ENCODE data around the gene MEF2D. TPM values are rescaled to one million over a fixed set of nuclear protein-coding genes. Genes with fewer than 3 reads are reported as not detected.

Gene MEF2D
- total RNA-seq, 1 donor from 2014 or later: 26.6 TPM

DNA sequence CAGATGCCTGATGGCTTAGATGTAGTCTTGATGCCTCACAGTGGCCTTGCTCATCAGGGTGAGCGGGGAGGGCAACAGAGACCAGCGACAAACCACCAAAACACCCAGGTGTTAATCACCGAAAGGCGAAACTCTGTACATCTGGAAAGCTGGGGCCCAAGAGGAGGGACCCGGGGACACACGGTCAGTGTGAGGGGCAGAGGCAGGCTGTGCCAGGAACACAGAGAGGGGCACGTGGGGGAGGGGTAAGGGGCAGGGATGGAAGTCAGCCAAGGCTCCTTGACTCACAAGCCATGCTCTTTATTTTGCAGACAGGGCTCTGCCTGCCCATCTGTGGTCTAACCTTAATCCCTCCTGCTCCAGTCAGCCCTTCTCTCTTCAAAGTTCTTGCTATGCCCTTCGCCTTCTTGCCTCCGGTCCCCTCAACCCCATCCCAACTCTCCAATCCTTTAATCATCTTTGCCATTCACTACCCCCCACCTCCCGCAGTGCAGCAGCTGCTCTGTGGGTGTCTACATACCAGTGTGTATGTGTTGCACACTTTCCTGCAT, 4.3 kb downstream of the MEF2D start:
- Mint-ChIP-seq H3K4me3 (ENCODE audit: low read depth) (peak overlapping the region; percentile 25), H3K36me3 (ENCODE audit: insufficient read depth) (no peaks in the 10 kb centered on the region), H3K4me1 (ENCODE audit: low read depth) (peaks cover 35% of the 10 kb centered on the region), H3K27ac (peak overlapping the region; percentile 72), H3K9me3 (ENCODE audit: low read depth) (no peaks in the 10 kb centered on the region), H3K27me3 (no peaks in the 10 kb centered on the region)
- DNase-seq (ENCODE audit: low spot score, unreplicated experiment): no peak
- TF ChIP-seq, protein P1, sequence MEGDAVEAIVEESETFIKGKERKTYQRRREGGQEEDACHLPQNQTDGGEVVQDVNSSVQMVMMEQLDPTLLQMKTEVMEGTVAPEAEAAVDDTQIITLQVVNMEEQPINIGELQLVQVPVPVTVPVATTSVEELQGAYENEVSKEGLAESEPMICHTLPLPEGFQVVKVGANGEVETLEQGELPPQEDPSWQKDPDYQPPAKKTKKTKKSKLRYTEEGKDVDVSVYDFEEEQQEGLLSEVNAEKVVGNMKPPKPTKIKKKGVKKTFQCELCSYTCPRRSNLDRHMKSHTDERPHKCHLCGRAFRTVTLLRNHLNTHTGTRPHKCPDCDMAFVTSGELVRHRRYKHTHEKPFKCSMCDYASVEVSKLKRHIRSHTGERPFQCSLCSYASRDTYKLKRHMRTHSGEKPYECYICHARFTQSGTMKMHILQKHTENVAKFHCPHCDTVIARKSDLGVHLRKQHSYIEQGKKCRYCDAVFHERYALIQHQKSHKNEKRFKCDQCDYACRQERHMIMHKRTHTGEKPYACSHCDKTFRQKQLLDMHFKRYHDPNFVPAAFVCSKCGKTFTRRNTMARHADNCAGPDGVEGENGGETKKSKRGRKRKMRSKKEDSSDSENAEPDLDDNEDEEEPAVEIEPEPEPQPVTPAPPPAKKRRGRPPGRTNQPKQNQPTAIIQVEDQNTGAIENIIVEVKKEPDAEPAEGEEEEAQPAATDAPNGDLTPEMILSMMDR (IDR thresholded peaks at IDR 0.05; ENCODE audit: unreplicated experiment): no peak

DNA sequence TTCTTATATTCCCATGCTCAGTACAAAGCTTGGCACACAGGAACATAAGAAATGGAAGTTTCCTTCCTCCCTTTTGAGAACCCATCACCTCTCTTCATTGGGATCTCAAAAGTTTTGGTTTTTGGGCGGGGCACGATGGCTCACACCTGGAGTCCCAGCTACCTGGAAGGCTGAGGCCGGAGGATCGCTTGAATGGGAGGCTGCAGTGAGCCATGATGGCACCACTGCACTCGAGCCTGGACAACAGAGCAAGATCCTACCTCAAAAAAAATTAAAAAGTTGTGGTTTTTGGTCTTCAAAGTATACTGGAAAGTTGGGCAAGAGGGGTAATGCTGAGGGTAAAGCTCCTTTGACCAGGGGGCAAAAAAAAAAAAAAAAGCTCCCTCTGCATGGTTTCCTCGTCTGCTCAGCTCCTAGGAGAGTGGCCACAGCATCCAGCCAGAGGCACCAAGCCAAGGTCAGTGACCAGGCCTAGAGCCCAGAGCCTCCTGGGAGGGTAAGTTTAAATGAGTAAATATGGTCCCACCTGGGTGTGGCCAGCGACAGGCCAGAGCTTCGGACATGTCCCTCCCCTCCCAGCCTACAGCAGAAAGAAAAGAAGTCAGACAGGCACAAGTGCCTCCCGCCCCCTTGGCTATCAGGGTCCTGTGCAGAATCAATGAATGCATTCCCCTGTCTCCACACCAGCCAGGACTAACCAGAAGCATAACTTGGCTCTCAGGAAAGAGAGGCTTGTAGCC, 5.0 kb downstream of the MEF2D start:
- H3K9me3 Mint-ChIP-seq (ENCODE audit: low read depth): no peaks in the 10 kb centered on the region
- peak overlapping the region; percentile 72 for H3K27ac Mint-ChIP-seq
- TF ChIP-seq, protein P1 (IDR thresholded peaks at IDR 0.05; ENCODE audit: unreplicated experiment): no peak
- H3K27me3 Mint-ChIP-seq: no peaks in the 10 kb centered on the region
- H3K4me1 Mint-ChIP-seq (ENCODE audit: low read depth): peaks cover 38% of the 10 kb centered on the region
- no peak for DNase-seq (ENCODE audit: low spot score, unreplicated experiment)
- no peaks in the 10 kb centered on the region for H3K36me3 Mint-ChIP-seq (ENCODE audit: insufficient read depth)
- H3K4me3 Mint-ChIP-seq (ENCODE audit: low read depth): peak overlapping the region; percentile 55

DNA sequence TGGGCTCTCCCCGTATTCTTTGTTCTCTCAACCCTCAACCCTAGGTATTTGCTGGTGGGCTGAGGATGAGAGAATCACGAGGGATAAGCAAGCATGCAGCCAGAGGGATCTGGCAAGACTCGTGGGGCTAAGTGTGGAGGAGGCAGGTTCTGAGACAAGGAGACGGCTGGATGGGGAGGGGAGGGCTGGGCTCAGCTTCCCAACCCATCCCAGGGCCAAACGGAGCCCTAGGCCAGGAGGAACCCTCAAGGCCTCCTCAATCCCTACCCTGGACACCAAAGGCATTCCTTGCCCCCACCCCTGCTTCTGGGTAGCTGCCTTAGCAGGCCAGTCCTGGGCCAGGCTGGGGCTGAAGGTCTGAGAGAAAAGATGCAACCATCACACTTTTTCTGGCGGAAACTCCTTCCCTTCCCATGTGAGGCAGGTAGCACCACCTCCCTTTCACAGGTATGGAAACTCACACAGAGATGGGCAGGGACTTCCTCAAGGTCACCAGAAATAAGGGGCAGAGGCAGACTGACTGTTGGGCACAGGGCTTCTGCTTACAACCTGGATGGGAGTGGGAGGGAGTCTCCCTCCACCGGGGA, 6.2 kb downstream of the MEF2D start:
- peaks cover 47% of the 10 kb centered on the region for H3K4me1 Mint-ChIP-seq (ENCODE audit: low read depth)
- TF ChIP-seq, protein P1 (IDR thresholded peaks at IDR 0.05; ENCODE audit: unreplicated experiment): no peak
- no peak overlapping the region for H3K27ac Mint-ChIP-seq
- H3K9me3 Mint-ChIP-seq (ENCODE audit: low read depth): no peaks in the 10 kb centered on the region
- H3K27me3 Mint-ChIP-seq: no peaks in the 10 kb centered on the region
- DNase-seq (ENCODE audit: low spot score, unreplicated experiment): no peak
- H3K4me3 Mint-ChIP-seq (ENCODE audit: low read depth): no peak overlapping the region
- H3K36me3 Mint-ChIP-seq (ENCODE audit: insufficient read depth): no peaks in the 10 kb centered on the region

DNA sequence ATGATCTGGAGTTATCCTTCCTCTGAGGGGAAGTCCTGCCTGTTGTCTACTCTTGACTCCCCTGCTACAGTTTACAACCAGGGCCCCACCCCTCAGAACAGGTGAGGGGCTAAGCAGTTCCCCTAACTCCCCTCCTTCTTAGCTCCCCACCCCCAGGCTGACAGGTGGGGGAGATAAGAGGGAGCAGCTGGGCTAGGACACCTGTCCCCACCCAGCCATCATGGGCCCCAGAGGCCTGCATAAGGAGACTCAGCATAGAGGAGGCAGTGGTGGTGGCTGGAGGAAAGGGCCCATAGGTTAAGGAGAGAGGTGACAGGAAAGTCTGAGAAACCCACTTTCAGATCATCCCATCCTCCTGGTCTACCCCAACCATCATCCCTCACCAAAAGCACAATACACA, 6.8 kb downstream of the MEF2D start:
- no peak for DNase-seq (ENCODE audit: low spot score, unreplicated experiment)
- Mint-ChIP-seq H3K27ac (no peak overlapping the region), H3K27me3 (no peaks in the 10 kb centered on the region), H3K36me3 (ENCODE audit: insufficient read depth) (no peaks in the 10 kb centered on the region), H3K9me3 (ENCODE audit: low read depth) (no peaks in the 10 kb centered on the region), H3K4me3 (ENCODE audit: low read depth) (no peak overlapping the region), H3K4me1 (ENCODE audit: low read depth) (peaks cover 46% of the 10 kb centered on the region)
- TF ChIP-seq, protein P1 (IDR thresholded peaks at IDR 0.05; ENCODE audit: unreplicated experiment): no peak

DNA sequence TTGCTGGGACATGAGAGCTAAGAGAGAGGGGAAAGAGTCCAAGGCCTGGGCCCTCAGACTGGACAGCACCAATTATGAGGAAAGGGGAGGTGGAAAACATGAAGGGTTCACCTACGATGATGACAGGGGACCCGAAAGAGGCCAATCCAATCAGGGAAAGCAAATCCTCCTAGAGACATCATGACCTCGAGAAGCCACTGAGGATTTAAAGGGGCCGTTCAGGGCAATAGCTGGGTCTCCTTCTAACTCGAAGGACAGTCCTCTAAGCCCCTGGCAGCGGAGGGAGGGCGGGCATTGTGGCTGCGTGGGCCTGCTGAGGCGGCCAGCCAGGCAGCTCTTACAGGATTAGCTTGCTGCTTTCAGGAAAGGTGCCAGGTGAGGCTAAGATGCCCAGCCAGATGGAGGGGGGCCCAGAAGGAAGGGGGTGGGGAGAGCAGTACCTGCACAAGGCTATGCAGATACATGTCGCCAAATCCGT, 7.4 kb downstream of the MEF2D start:
- Mint-ChIP-seq H3K27ac (peak overlapping the region; percentile 46), H3K4me3 (ENCODE audit: low read depth) (no peak overlapping the region), H3K4me1 (ENCODE audit: low read depth) (peaks cover 43% of the 10 kb centered on the region), H3K27me3 (no peaks in the 10 kb centered on the region), H3K36me3 (ENCODE audit: insufficient read depth) (no peaks in the 10 kb centered on the region), H3K9me3 (ENCODE audit: low read depth) (no peaks in the 10 kb centered on the region)
- TF ChIP-seq, protein P1 (IDR thresholded peaks at IDR 0.05; ENCODE audit: unreplicated experiment): no peak
- DNase-seq (ENCODE audit: low spot score, unreplicated experiment): no peak

All from progenitor cell of endocrine pancreas (in vitro differentiated cells).